Epithelial cell of proximal tubule (primary cell): ENCODE results near the gene POTEM. TPM values are rescaled to one million over a fixed set of nuclear protein-coding genes. Genes with fewer than 3 reads are reported as not detected.
"Not testable (repeated sequence)": the region's sequence is repeated elsewhere in the genome, so short reads cannot be mapped to it uniquely, and the experiment has no call there.

Experiments
- DNase-seq: peaks from one replicate; pipeline ENCODE4 v3.0.0-alpha.2; 2011; ENCODE audit warnings: low read depth
- H3K4me3 ChIP-seq: 2 replicates; pipeline ENCODE4 v1.5.1; 2011; ENCODE audit warnings: low read depth, mild to moderate bottlenecking, low read length
- total RNA-seq: library from RNA; depleted of rRNA; stranded (reverse); fragments of >200 nt; gene quantifications from 2 replicates; pipeline ENCODE4 v1.2.3, GENCODE V29; 2015

Gene POTEM
- total RNA-seq, 1 donor from 2014 or later, result not detected

- DNase-seq, H3K4me3 ChIP-seq: not testable (repeated sequence)
These were observed 59.6 kb downstream of the POTEM start for GRCh38 chr14:19026649-19027351.

DNA sequence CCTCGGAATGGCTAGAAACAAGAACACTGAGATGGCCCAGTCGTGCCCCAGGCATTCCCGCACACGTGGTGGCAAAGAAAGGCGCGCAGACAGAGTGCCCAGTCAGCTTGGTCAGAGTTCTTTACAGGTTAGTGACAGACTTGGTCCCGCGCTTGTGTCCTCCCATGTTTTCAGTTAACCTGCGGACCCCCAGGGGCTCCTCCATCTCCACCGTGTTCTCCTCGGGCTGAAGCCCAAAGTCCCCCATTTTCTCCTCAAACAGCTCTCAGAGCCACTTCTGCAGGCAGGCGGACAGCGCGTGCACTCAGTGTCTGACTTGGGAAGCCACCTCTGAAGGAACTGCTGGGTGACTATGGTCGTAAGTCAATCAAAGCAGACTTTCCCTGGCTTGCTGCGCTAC is 60.7 kb downstream of the POTEM start:
- H3K4me3 ChIP-seq, DNase-seq: not testable (repeated sequence)

GRCh38 chr14:19036811-19037382 is 69.7 kb downstream of the POTEM start:
- not testable (repeated sequence) for H3K4me3 ChIP-seq, DNase-seq

DNA sequence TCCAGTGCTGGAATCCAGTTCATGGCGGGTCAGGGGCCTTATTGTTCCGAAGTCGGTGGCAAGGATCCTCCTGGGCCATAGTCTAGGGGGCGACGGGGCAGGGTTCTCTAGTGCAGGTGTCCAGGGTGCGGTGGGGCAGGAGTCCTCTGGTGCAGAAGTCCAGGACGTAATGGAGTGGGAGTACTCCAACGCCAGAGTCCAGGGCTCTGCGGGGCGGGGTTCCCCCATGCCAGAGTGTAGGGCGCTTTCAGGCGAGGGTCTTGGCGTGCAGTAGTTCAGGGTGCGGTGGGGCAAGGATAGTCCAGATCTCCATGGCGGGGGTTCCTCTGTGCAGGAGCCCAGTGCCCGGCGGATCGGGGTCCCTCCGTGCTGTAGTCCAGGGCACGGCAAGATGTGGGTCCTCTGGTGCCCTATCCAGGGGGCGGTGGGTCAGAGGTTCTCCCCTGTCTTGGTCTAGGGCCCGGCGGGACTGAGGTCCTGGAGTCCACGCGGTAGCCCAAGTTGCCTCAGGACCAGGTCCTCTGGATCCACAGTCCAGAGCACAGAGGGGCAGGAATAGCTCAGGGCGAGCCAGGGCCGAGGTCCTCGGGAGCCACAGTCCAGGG is 70.9 kb downstream of the POTEM start:
- DNase-seq, H3K4me3 ChIP-seq: not testable (repeated sequence)

DNA sequence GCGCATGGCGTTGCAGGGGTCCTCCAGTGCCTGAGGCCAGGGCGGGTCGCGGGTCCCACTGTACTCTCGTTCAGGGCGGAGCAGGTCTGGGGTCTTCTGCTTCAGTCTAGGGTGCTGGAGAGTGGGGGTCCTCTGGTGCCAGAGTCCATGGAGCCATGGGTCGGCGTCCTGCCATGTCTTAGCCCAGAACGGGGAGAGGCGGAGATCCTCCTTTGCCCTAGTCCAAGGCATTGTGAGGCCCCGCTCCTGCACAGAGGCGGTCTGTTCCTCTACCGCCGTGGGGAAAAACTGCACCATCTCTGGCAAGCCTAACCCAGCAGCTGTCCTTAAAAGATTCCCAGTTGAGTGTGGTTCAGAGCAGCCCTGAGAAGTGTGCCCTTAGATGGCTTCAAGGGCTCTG is 71.6 kb downstream of the POTEM start:
- H3K4me3 ChIP-seq, DNase-seq: not testable (repeated sequence)

DNA sequence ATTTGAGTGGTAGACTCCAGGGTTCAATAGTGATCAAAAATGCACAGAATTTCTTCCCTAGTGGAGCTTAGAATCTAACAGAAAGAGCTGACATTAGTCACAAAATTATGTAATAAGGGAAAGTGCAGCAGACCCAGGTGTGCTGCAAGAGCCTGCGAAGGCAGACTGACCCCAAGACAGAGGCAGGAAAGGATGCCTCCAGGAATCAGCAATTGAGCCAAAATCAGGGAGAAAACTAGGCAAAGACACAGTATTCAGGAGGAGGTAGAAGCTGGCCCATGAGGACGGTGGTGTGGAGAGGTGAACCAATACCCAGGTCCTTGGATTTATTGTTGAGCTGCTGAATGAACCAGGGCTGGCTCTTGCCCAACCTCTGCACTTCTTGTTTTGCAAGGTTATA is 76.2 kb downstream of the POTEM start:
- H3K4me3 ChIP-seq, DNase-seq: not testable (repeated sequence)
